CD4-positive, alpha-beta T cell treated with Interferon alpha-2 for 1 hour (primary cell): ENCODE measurements around the gene MICALL2.

Experiments used
- DNase-seq, 2 donors: peaks; one replicate each; pipeline ENCODE4 v3.0.0-alpha.2; 2020 to 2022

The MICALL2 gene

DNA sequence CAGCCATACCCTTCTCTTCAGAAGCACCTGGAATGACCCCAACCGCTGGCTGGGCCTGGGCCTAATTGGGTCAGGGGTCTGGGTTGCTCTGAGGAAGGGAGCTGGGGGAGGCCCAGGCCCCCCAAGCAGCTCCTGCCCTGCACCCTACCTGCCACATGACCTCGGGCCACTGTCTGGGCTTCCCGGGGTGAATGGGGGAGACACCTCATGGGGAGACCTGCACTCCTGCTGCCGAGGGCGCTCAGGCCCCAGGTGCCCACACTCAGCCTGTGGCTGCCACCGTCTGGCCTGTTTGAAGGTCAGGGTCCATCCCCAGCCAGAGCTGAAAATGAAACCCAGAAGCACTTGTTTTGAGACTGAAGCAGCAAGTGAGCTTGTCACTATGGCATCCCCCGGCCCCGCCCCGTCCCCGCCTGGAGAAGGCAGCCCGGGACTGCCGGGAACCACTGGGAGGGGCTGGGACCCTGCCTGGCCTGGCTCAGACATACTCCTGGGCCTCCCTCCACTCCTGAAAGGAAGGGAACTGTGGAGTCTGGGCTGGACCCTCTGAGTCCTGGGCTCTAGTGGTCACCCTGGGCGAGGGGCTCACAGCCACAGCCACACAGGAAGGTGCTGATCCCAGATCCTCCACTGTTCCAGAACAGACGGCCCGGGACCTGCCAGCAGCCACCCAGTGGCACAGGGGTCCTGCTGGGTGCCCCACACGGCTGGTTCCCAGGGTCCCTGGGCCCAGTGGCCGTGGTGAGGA is 7.4 kb upstream of the MICALL2 start:
- no peak for DNase-seq

DNA sequence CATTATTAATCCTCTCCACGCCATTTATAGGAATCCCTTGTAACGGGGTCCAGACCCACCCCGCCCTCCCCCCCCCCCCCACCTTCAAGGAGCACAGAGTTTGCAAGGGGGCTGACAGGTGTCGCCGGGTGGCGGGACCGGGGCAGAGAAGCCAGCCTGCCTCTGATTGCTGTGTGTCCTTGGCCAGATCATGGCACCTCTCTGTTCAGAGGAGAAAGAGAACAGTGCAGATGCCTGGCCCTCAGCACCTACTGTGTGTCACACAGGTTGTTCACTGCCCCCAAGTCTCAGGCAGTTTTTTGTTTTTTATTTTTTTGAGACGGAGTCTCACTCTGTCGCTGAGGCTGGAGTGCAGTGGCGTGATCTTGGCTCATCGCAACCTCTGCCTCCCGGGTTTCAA is 5.4 kb upstream of the MICALL2 start:
- no peak for DNase-seq

DNA sequence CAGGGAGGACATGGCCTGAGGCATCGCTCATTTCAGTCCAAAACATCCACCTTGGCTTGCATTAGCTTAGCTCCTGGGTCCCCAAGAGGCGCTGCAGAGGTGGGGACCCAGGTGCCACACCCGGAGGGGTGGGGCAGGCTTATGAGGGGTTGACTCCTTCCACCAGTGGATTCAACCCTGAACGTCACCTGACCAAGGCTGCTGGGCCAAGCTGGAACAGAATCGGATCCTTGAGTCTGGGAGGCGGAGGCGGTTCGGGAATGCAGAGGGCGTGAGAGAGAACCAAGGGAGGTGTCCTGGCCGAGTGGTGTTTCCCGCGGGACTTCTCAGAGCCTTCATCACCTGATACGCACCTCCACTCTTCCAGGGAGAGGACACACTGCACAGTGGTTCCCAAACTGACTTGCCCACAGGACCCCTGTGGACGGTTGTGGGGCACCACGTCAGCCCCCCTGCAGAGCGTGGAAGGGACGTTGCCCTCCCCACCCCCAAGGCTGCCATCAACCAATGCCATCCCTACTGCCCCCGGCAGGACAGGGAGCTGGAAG is 4.5 kb upstream of the MICALL2 start:
- DNase-seq, result no peak

DNA sequence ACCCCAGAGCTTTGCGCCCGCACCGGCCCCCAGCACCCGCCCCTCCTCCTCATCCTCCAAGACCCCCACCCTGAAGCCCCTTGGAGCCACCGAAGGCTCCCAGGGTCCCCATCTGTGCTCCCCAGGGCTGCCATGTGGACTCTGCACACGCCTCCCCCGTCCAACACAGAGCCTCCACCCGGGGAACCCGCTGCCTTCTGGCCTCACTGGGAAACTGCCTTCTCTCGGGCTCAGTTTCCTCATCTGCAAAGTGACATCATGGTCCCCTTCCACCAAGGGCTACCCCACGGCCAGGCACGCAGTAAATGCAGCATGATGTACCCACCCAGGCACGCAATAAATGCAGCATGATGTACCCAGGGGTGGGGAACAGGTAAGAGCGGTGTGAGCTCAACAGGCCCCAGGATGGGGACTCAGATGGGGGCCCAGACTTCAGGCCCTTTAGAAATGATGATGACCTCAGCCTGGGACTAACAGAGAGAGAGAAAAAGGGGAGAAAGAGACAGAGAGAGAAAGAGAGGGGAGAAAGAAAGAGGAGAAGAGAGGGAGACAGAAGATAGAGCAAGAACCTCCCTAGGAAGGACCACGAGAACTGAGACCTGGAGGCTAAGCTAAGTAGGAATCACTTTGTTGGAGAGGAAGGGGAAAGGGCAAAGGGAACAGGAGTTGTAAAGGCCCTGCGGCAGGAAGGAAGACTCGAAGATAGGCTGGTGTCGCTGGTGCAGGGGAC is 2.5 kb upstream of the MICALL2 start:
- no peak for DNase-seq

DNA sequence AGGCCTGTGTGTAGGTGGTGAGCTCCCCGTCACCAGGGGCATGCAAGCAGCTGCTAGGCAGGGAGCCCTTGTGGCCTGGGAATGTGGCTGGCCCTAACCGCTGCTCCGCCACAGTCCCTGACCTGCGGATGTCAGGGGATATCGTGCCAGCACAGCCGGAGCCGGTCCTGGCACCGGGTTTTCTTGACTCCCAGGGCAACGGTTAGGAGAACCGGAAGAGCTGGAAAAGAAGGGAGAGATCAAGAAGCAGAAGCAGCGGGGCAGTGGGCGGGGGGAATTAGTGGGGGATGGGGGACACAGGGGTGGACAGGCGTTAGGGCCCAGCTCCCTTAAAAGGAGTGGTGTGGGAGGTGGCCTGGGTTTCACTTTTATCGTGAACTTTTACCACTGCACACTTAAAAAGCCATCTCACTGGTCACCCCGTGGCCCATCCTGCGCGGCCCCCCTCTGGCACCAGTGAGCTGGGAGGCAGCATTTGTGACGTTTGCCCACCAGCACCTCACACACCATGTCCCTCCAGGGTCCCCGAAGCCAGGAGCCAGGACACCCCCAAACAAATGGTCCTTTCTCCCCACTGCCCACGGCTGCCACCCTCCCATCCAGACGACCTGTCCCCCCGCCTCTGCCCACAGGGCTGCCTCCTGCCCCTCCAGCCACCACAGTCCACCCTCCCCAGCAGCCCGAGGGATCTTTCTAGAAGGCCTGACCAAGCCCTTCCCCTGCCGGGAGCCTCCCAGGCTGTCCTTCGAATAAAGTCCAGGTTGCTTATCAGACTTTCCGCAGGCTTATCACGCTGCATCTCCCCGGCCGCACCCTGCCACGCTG is 1.8 kb upstream of the MICALL2 start:
- DNase-seq, result no peak

DNA sequence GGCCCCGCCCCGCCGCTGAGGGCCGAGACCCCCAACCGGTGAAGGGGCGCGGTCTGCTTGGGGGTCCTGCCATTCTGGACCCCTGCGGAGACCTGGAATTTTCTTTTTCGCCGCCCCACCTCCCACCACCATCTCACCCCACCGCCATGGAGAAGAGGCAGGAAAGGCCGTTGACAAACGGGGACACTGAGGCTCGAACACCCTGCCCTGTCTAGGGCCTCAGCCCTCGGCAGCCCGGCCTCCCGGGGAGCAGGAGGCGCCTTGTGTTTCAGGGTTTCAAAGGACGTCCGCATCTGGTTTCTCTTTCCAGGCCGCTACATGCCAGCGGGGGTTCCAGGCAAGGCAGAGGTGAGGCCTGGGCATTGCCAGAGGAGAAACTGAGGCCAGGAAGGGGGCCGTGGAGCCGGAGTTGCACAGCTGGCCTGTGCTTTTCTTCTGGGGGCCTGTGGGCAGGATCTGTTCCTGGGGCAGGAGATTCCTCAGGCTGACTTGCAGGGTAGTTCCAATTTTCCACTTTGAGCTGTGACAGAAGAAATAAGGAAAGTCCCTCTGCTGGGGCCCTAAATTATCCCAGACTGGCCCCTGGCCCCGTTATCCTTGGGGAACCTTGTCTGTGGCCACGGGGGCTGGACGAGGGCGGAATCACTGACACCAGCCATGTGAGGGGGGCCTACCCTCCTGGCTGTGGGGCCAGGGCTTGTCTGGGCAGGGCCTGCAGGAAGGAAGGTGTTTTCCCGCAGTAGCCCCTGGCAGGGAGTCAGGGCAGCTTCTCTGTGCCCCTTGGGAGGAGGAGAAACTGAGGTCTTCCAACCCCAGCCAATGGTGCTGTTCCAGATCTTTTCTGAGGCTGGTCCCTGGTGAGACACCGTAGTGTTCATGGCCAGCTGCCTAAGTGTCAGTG is 900 bp upstream of the MICALL2 start:
- DNase-seq, result no peak

DNA sequence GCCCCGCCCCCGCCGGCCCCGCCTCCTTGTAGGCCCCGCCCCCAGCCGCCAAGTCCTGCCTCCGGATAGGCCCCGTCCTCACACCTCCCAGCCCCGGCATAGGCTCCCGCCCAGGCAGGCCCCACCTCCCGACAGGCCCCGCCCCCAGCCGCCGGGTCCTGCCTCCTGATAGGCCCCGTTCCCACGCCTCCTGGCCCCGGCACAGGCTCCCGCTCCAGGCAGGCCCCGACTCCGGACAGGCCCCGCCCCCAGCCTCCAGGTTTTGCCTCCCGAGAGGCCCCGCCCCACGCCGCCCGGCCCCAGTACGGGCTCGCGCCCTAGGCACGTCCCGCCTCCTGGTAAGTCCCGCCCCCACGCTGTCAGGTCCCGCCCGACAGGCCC is 232 bp upstream of the MICALL2 start:
- DNase-seq, result peak; percentile 99

DNA sequence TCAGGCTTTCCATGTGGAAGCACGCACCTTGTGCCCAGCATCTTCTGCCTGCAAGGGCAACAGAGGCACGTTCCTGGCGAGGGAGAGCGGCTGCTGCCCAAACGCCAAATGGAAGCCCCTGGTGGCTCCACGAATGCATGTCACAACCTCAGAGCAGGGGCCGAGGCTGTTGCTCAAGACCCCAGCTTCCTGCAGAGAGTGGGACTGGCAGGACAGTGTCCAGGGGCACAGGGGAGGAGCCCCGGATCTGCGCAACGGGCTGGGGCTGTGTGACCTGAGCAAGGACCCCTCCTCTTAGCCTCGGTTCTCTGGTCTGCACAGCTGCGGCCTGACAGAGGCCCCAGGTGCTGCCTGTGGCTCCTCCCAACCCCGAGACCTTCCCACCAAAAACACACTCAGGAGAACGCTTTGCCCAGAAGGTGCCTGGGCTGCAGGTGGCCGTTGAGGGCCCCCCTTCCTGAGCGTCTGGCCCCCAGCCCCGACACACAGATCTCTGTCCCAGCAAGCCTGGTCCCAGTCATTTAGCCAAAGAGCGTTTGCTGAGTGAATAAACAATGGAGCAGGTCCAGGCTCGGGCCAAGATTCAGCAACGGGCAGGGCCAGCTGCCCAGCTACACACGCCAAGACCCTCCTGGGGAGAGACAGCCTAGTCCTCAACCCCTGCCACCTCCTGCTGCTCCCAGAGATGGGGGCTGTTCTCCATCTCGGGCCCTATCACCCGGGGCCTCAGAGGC is 1.2 kb downstream of the MICALL2 start:
- DNase-seq, result no peak

DNA sequence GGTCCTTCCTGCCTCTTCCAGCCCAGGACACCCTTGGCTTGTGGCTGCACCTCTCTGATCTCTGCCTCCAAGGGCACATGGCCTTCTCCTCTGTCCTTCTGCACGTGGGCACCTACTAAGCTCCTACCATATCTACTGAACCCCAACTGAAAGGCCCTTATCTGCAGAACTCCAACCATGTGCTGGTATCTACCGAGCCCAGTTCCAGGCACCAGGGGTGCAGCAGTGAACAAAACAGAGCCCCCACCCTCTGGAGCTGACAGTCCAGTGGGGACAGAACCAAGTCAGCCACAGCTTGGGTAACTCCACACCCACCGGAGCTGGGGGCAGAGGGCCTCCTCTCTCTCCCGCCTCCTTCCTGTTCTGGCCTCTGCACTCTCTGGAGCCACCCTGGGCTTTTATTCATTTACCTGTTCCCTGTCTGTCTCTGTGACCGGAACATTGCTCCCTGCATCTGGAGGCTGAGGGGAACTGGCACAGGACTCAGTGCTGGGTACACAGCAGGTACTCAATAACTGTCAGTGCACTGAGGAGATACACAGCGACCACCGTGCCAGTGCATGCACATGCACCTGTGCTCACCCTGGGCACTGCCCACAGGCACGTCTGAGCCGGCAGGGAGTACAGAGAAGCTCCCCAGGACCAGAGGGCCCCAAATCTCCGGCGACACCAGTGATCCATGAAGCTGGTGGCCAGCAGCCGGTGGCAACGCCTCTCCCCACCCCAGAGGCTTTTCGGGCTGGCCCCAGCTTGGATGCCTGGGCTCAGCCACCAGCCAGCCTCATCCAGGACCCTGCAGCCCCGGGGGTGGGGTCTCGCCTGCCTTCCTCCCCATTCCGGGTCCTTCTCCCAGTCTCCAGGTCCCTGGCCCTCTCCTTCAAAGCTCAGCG is 2.0 kb downstream of the MICALL2 start:
- no peak for DNase-seq

DNA sequence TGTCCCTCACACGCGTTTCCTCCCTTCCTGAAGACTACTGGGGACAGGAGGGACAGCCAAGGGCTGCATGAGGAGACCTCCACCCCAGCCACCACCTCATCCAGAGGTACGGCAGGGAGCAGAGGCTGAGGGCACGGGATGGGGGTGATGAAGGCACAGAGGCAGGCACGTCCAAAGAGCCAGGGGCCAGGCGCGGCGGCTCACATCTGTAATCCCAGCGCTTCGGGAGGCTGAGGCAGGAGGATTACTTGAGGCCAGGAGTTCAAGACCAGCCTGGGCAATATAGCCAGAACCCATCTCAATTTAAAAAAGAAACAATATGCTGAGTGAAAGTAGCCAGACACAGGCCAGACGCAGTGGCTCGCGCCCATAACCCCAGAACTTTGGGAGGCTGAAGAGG is 3.3 kb downstream of the MICALL2 start:
- no peak for DNase-seq

DNA sequence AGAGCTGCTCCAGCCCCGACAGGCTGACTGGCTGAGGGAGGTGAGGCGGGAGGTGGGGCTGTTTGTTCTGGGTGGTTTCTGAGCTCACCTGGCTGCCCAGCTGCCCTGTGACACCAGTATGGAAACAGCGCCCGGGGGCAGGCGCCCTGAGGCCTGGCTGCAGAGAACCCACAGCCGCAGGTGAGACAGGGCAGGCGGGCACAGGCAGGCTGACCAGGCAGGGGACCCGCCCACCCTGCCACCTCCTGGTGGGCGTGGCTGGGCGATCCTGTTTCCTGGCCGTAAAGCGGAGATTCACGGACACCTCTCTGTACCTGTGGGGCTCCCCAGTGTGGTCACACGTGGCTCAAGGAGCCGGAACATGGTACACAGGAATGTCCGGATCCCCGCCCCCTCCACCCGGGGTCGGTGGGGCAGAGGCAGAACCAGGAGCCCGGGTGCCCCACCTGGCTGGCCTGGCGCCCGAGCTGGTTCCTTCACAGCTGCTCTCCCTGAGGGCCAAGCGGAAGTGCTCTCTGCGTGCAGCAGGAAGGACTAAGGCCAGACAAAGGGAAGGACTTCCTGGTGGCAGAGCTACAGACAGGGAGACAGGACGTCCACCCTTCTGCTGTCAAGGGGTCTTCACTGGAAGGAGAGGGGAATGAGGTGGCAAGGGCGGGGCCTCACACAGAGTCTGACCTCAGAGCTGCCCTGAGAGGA is 3.9 kb downstream of the MICALL2 start:
- no peak for DNase-seq

DNA sequence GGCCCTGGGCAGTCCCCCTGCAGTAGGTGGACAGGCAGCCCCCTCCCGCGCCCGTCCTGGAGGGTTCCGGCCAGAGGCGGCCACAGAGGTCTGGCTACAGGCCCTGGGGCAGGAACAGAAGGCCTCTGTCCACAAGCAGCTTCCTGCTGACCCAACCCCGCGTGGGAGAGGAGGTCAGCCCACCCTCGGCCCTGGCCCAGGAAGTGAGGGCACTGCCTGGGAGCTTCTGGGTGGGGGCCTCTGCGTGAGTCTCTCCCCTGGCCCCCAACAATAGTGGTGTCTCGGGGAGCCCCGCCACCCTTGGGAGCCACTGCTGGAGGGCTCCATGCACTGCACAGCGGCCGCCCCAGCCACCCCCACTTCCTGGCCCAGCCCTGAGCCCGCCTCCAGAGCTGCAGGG is 4.7 kb downstream of the MICALL2 start:
- no peak for DNase-seq

DNA sequence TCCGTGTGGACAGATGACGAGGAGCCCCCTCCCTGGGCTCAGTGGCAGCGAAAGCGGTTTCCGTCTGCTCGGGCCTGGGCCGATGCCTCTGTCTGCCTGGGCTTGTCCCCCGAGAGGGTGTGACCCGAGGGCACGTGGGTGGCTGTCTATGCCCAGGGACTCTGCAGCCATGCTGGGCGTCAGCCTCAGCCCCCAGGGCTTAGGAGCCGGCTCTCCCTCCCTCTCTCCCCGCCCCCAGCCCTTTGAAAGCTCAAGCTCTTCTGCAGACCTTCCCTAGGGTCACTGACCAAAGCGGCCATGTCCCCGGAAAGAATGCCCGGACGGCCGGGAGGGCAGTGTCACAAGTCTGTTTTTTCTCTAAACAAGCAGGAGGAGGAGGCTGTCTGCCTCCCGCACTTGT is 7.1 kb downstream of the MICALL2 start:
- DNase-seq, result no peak

DNA sequence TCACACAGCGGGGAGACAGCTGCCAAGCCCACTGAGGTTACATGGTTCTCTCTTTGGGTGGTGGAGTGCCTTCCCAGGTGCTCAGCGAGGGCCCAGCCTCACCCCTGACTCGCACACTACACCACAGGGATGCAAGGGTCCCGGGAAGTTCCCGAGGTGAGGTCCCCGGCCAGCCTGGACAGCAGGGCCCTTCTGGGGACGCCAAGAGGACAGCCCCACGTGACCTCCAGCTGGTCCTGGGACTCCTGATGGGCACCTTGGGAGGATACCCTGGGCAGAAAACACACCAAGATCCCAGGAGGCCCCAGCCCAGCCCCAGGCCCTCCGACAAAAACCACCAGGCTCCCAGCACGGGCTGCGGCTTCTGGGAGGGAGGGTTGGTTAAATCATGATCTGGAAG is 8.3 kb downstream of the MICALL2 start:
- DNase-seq, result no peak

DNA sequence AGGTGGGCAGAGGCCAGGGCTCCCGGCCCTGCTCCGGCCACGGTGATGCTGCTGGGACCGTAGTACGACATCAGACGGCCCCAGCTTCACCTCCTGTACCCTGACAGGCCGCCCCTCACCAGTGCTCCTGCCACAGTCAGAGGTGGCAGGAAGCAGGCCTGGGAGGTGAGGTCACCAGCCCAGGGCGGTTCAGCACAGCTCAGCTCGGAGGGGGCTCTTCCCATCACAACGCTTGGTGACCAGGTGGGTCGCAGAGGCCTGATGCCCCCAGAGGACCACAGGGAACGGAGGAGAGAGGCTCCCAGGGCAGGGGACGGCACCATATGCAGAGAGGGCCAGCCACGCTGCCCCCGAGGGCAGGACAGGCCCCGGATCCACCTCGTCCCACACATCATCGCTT is 8.8 kb downstream of the MICALL2 start:
- no peak for DNase-seq

DNA sequence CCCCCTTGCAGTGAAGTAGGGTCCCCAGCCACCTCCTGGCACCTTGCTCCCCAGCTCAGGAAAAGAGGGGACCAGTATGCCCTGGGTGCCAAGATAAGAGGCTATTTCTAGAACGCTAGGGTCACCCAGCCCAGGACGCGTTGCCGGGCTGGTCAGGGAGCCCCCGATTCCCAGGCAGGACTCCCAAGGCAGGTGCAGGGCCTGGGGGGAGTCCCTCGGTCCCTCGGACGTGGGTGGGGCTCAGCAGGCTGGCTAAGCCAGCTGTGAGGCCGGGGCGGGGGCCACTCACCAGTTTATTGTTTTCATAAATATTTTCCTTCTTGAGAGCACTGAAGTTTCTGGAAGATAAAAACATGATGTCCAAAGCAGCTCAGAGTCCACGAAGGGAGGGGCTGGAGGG is 9.3 kb downstream of the MICALL2 start:
- no peak for DNase-seq

DNA sequence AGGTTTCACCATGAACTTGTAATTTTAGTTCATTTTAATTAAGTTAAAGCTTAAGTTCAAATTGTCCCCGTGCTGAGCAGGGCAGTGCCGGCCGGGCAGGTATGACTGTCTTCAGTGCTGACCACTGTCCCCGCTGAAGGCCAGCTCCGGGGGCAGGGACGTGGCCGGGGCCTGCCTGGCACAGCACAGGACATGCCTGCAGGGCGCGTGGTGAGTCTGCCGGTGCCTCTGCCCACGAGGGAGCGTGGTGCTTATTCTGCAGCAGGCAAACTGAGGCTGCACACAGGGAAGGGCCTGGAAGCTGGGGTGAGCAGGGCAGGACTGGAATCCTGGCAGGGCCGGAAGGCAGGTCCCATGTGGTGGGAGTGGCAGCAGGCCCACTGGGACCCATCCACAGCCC is 9.8 kb downstream of the MICALL2 start:
- DNase-seq, result no peak

DNA sequence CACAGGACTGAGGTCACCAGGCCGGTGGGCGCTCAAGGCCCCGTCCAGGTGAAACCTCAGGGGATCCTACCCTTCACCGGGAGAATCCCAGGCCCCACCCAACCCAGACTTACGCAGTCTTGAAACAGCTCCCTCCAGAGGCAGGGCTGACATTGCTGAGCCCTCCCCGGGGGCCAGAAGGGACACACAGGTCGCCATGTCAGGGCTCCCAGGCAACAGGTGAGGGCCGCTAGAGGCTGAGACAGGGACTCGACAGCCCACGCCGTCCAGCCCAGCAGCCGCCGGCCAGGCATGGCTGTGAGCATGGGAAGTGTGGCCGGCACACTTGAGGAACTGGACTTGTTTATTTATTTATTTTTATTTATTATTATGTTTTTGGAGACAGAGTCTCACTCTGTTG is 10.3 kb downstream of the MICALL2 start:
- DNase-seq, result no peak

DNA sequence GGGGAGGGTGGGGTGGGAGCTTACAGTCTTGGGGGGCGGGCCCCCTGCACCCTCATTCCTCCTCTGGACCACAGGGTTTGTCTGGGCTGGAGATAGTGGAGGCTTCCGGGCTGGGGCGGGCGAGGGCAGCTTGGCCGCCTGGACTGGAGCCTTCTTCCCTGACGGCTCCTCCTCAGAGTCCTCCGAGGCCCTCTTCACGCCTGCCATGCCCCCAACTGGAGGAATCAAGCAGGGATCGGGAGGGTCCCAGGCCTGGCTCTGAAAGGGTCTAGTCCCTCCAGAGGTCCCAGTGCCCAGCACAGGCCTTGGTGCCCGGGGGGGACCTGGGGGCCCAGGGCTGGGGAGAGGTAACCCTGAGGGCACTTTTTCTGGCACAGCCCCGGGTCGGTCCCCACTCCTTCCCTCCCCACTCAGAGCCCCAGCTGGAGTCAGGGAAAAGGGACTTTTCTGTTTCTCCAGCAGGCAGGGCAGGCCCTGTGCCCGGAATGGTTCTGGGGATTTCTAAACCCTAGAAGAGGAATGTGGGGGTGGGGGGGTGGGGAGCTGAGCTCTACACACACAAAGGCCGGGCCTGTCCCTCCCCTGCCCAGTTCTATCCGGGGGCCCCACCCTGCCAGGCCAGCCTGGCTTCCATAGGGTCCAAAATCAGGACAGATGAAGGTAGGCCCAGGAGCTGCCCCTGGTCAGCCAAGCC is 11.6 kb downstream of the MICALL2 start:
- DNase-seq, result no peak
